ENCODE results near the gene CCNA1. TPM values are rescaled to one million over a fixed set of nuclear protein-coding genes. Genes with fewer than 3 reads are reported as not detected.

The CCNA1 gene
- total RNA-seq, 3 donors from 2014 or later = not detected

GRCh38 chr13:36436811-36437210 is 4.5 kb downstream of the CCNA1 start:
- Mint-ChIP-seq H3K27me3 (ENCODE audit: low read depth) (peaks cover 39% of the 10 kb centered on the region), H3K36me3 (ENCODE audit: insufficient read depth) (no peaks in the 10 kb centered on the region), H3K4me3 (no peak overlapping the region), H3K9me3 (no peaks in the 10 kb centered on the region), H3K4me1 (ENCODE audit: low read depth) (peaks cover 13% of the 10 kb centered on the region)
- no peak for DNase-seq
- no peak for ATAC-seq

GRCh38 chr13:36438594-36439483 is 6.5 kb downstream of the CCNA1 start:
- peaks cover 8% of the 10 kb centered on the region for H3K4me1 Mint-ChIP-seq (ENCODE audit: low read depth)
- no peak for DNase-seq
- H3K4me3 Mint-ChIP-seq = no peak overlapping the region
- H3K9me3 Mint-ChIP-seq = no peaks in the 10 kb centered on the region
- H3K36me3 Mint-ChIP-seq (ENCODE audit: insufficient read depth) = no peaks in the 10 kb centered on the region
- ATAC-seq = peak; percentile 51 to 65
- peaks cover 23% of the 10 kb centered on the region for H3K27me3 Mint-ChIP-seq (ENCODE audit: low read depth)

- ATAC-seq (no peak), DNase-seq (no peak)
- Mint-ChIP-seq H3K4me3 (no peak overlapping the region), H3K4me1 (ENCODE audit: low read depth) (no peaks in the 10 kb centered on the region), H3K9me3 (no peaks in the 10 kb centered on the region), H3K36me3 (ENCODE audit: insufficient read depth) (no peaks in the 10 kb centered on the region), H3K27me3 (ENCODE audit: low read depth) (peaks cover under 1% of the 10 kb centered on the region)
These were observed 13.0 kb downstream of the CCNA1 start for GRCh38 chr13:36445278-36445677.

DNA sequence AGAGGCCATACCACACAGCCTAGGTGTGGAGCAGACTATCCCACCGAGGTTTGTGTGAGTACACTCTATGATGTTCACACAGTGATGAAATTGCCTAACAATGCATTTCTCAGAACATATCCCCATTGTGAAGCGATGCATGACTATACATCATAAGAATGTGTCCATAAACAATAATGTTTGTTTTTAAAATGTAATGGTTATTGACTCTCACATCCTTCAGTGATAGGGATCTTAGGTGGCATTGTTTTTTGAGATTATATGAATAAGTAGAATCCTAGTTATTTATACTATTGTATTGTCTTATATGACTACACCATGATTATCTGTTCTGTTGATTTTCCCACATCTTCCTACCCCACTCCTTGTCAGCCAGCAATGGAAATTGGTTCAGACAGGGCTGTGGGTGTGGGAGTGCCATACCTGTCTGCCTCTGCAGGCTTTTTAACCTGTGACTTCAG is 13.6 kb downstream of the CCNA1 start:
- no peaks in the 10 kb centered on the region for H3K4me1 Mint-ChIP-seq (ENCODE audit: low read depth)
- no peaks in the 10 kb centered on the region for H3K36me3 Mint-ChIP-seq (ENCODE audit: insufficient read depth)
- no peak overlapping the region for H3K4me3 Mint-ChIP-seq
- H3K27me3 Mint-ChIP-seq (ENCODE audit: low read depth) = peaks cover 4% of the 10 kb centered on the region
- ATAC-seq = no peak
- no peak for DNase-seq
- no peaks in the 10 kb centered on the region for H3K9me3 Mint-ChIP-seq

- H3K27me3 Mint-ChIP-seq (ENCODE audit: low read depth) = peaks cover 4% of the 10 kb centered on the region
- H3K4me3 Mint-ChIP-seq = no peak overlapping the region
- no peaks in the 10 kb centered on the region for H3K9me3 Mint-ChIP-seq
- H3K4me1 Mint-ChIP-seq (ENCODE audit: low read depth) = no peaks in the 10 kb centered on the region
- ATAC-seq = no peak
- DNase-seq = no peak
- H3K36me3 Mint-ChIP-seq (ENCODE audit: insufficient read depth) = no peaks in the 10 kb centered on the region
These were observed 15.2 kb downstream of the CCNA1 start for GRCh38 chr13:36447501-36447900.

DNA sequence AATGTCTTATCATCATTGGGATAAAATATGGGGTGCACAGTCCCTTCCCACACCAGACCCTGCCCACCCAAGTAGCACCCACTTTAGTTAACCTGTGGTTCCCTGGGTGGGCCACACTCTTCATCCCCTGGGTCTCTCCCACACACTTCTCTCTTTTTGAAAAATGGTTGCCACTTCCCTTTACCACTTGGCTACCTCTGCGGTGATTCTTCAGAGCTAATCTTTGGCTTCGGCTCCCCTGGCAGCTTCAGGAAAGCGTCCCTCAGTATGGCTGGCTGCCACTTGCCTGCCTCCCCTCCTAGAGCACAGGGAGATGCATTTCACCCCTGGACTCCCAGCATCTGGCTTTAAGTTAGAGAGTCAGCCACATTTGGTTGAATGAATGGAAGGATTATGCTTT is 18.2 kb downstream of the CCNA1 start:
- no peak overlapping the region for H3K4me3 Mint-ChIP-seq
- H3K4me1 Mint-ChIP-seq (ENCODE audit: low read depth) = no peaks in the 10 kb centered on the region
- ATAC-seq (no peak), DNase-seq (no peak)
- H3K9me3 Mint-ChIP-seq = no peaks in the 10 kb centered on the region
- H3K27me3 Mint-ChIP-seq (ENCODE audit: low read depth) = peaks cover 4% of the 10 kb centered on the region
- no peaks in the 10 kb centered on the region for H3K36me3 Mint-ChIP-seq (ENCODE audit: insufficient read depth)

GRCh38 chr13:36453516-36453915 is 21.2 kb downstream of the CCNA1 start:
- peaks cover 4% of the 10 kb centered on the region for H3K27me3 Mint-ChIP-seq (ENCODE audit: low read depth)
- ATAC-seq (no peak), DNase-seq (no peak)
- H3K4me3 Mint-ChIP-seq = no peak overlapping the region
- H3K36me3 Mint-ChIP-seq (ENCODE audit: insufficient read depth) = no peaks in the 10 kb centered on the region
- H3K9me3 Mint-ChIP-seq = no peaks in the 10 kb centered on the region
- H3K4me1 Mint-ChIP-seq (ENCODE audit: low read depth) = no peaks in the 10 kb centered on the region

DNA sequence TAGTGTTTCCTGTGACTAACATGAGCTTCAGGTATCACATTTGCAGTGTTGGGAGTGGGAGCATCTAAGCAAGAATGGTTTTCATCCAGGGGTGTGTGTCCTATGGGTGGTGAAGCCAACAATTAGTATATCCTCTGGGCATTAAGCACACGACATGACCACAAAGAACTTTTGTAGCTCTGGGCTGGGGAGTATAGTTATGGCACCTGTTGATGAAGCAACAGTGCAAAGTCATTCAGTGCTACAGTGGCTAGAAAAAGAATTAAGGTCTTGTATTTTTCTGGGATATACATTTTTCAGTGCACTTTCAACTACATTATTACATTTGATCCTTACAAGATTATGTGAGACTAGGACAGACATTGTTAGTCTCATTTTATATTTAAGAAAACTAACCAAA is 21.8 kb downstream of the CCNA1 start:
- Mint-ChIP-seq H3K27me3 (ENCODE audit: low read depth) (peaks cover 4% of the 10 kb centered on the region), H3K4me1 (ENCODE audit: low read depth) (no peaks in the 10 kb centered on the region), H3K4me3 (no peak overlapping the region), H3K9me3 (no peaks in the 10 kb centered on the region), H3K36me3 (ENCODE audit: insufficient read depth) (no peaks in the 10 kb centered on the region)
- no peak for ATAC-seq
- DNase-seq = no peak

DNA sequence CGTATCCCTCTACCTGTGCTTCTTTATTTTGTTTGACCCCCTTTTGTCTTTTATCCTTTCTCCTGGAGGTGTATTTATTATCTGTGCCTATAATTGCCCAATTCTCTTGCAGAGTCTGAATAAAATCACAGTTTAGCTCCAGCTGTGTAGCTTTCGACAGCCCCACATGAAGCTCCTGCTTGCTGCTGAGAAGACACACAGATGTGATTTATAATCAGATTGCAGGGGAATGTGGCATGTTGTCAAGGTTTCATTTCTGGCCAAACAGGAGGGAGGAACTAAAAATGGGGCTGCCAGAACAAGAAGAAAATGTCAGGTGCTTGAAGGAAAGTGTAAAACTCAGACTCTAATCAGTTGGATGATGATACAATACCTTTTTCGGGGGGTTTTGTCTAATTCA is 22.7 kb downstream of the CCNA1 start:
- Mint-ChIP-seq H3K9me3 (no peaks in the 10 kb centered on the region), H3K36me3 (ENCODE audit: insufficient read depth) (no peaks in the 10 kb centered on the region), H3K27me3 (ENCODE audit: low read depth) (peaks cover 4% of the 10 kb centered on the region), H3K4me1 (ENCODE audit: low read depth) (no peaks in the 10 kb centered on the region), H3K4me3 (no peak overlapping the region)
- DNase-seq (no peak), ATAC-seq (no peak)

DNA sequence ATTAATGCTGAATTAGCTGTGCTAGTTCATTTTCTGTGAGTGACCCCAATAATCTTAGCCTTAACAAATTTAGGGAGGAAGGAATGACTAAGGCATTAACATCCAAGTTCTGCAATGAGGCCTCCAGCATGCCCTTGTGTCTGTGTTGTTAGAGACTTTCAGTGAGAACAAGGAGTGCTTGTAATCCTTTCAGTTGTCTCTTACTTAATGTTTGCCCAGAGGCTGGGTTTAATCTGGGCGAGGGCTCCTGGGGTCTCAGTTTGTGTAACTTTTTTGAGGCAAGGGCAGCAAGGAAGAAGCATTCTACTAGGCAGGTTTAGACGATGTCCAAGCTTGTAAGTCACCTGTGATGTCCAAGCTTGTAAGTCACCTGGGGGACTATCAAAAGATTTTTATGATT is 24.3 kb downstream of the CCNA1 start:
- no peaks in the 10 kb centered on the region for H3K36me3 Mint-ChIP-seq (ENCODE audit: insufficient read depth)
- H3K9me3 Mint-ChIP-seq = no peaks in the 10 kb centered on the region
- H3K27me3 Mint-ChIP-seq (ENCODE audit: low read depth) = no peaks in the 10 kb centered on the region
- H3K4me3 Mint-ChIP-seq = no peak overlapping the region
- ATAC-seq (no peak), DNase-seq (no peak)
- H3K4me1 Mint-ChIP-seq (ENCODE audit: low read depth) = no peaks in the 10 kb centered on the region

DNA sequence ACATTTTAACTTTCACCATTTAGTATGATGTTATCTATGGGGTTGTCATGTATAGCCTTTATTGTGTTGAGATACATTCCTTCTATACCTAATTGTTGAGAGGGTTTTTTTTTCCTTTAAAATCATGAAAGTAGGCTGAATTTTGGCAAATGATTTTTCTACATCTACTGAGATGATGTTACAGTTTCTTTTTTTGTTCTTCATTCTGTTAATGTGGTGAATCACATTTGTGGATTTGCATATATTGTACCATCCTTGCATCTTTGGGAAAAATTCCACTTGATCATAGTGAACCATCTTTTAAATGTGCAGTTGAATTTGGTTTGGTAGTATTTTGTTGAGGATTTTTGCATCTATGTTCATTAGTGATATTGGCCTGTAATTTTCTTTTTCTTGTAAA is 29.2 kb downstream of the CCNA1 start:
- H3K27me3 Mint-ChIP-seq (ENCODE audit: low read depth) = peaks cover 4% of the 10 kb centered on the region
- no peak for DNase-seq
- no peaks in the 10 kb centered on the region for H3K4me1 Mint-ChIP-seq (ENCODE audit: low read depth)
- no peaks in the 10 kb centered on the region for H3K36me3 Mint-ChIP-seq (ENCODE audit: insufficient read depth)
- H3K4me3 Mint-ChIP-seq = no peak overlapping the region
- no peak for ATAC-seq
- H3K9me3 Mint-ChIP-seq = no peaks in the 10 kb centered on the region

- H3K27me3 Mint-ChIP-seq (ENCODE audit: low read depth) = peaks cover 5% of the 10 kb centered on the region
- no peaks in the 10 kb centered on the region for H3K4me1 Mint-ChIP-seq (ENCODE audit: low read depth)
- no peak for DNase-seq
- H3K36me3 Mint-ChIP-seq (ENCODE audit: insufficient read depth) = no peaks in the 10 kb centered on the region
- H3K9me3 Mint-ChIP-seq = peaks cover 16% of the 10 kb centered on the region
- no peak for ATAC-seq
- H3K4me3 Mint-ChIP-seq = no peak overlapping the region
These were observed 43.2 kb downstream of the CCNA1 start for GRCh38 chr13:36475468-36475867.

DNA sequence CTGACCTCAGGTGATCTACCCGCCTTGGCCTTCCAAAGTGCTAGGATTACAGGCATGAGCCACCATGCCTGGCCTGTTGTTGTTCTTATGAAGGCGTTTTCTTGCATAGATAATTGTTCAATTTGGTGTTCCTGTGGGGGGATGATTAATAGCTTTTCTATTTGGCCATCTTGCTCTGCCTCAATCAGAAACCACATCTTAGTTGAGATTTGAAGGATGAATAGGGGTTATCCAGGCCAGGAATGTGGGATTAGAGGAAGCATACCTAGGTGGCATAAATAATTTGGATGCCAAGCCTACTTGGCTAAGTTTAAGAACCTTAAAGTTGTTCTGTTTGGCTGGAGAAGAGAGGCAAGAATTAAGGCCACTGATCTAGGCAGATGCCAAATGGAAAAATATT is 44.4 kb downstream of the CCNA1 start:
- DNase-seq = no peak
- Mint-ChIP-seq H3K27me3 (ENCODE audit: low read depth) (peaks cover 5% of the 10 kb centered on the region), H3K9me3 (peaks cover 16% of the 10 kb centered on the region), H3K36me3 (ENCODE audit: insufficient read depth) (no peaks in the 10 kb centered on the region), H3K4me1 (ENCODE audit: low read depth) (no peaks in the 10 kb centered on the region), H3K4me3 (no peak overlapping the region)
- ATAC-seq = no peak

GRCh38 chr13:36480726-36481427 is 48.6 kb downstream of the CCNA1 start:
- Mint-ChIP-seq H3K27me3 (ENCODE audit: low read depth) (peaks cover 5% of the 10 kb centered on the region), H3K9me3 (peaks cover 9% of the 10 kb centered on the region), H3K4me1 (ENCODE audit: low read depth) (no peaks in the 10 kb centered on the region), H3K36me3 (ENCODE audit: insufficient read depth) (no peaks in the 10 kb centered on the region), H3K4me3 (no peak overlapping the region)
- no peak for ATAC-seq
- DNase-seq = no peak

GRCh38 chr13:36490055-36490454 is 57.8 kb downstream of the CCNA1 start:
- H3K4me1 Mint-ChIP-seq (ENCODE audit: low read depth) = no peaks in the 10 kb centered on the region
- H3K27me3 Mint-ChIP-seq (ENCODE audit: low read depth) = peaks cover 3% of the 10 kb centered on the region
- H3K4me3 Mint-ChIP-seq = no peak overlapping the region
- DNase-seq = no peak
- H3K36me3 Mint-ChIP-seq (ENCODE audit: insufficient read depth) = no peaks in the 10 kb centered on the region
- ATAC-seq = no peak
- no peaks in the 10 kb centered on the region for H3K9me3 Mint-ChIP-seq

Data from activated T-cell treated with anti-CD3 and anti-CD28 coated beads, Interleukin-2, amount 50 U/mL, for 4 hours (primary cell).